ENCODE measurements around the gene HPX. TPM values are rescaled to one million over a fixed set of nuclear protein-coding genes. Genes with fewer than 3 reads are reported as not detected.
A peak's percentile ranks its signal among the peaks of the same experiment; 100 is the strongest.

Gene HPX
- polyA plus RNA-seq, 3 donors = 0.40 TPM; not detected in 2

DNA sequence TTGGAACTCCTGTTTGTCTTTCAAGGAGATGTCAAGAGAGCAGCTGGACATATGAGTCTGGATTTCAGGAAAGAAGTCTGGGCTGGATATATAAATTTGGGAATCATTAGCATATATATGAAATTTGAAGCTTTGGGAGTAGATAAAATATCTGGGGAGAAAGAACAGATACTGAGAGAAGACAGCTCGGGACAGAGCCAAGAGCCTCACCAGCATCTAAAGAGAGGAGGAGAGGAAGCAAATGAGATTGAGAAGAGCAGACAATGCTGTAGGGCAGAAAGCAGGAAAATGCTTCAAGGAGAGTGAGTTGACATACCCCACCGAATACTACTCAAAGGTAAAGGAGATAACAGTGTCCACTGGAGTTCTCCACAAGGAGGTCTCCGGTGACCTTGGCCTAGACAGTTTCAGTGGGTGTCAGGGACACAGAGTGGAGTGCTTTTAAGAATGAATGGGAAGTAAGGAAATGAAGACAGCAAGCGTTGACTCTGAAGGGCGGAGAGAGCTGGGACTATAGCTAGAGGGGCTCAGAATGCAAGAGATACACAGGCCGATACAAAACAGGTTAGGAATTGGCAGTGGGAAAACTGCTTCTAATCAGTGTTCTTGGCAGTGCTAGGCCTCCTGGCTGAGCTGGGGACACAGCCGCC lies 22.8 kb downstream of the HPX start:
- intact Hi-C loops (cut with micrococcal nuclease) = no loop called here
- TF ChIP-seq, protein P1, sequence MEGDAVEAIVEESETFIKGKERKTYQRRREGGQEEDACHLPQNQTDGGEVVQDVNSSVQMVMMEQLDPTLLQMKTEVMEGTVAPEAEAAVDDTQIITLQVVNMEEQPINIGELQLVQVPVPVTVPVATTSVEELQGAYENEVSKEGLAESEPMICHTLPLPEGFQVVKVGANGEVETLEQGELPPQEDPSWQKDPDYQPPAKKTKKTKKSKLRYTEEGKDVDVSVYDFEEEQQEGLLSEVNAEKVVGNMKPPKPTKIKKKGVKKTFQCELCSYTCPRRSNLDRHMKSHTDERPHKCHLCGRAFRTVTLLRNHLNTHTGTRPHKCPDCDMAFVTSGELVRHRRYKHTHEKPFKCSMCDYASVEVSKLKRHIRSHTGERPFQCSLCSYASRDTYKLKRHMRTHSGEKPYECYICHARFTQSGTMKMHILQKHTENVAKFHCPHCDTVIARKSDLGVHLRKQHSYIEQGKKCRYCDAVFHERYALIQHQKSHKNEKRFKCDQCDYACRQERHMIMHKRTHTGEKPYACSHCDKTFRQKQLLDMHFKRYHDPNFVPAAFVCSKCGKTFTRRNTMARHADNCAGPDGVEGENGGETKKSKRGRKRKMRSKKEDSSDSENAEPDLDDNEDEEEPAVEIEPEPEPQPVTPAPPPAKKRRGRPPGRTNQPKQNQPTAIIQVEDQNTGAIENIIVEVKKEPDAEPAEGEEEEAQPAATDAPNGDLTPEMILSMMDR (IDR thresholded peaks at IDR 0.05) = no peak
- peaks cover 24 to 36% (median 34%) of the 10 kb centered on the region in 3 donors for H3K27me3 Mint-ChIP-seq (ENCODE audit: low read depth in 3 of 3)
- peaks cover 0 to 5% of the 10 kb centered on the region in 2 donors for H3K36me3 Mint-ChIP-seq
- 57% methylated on average over 6 of the region's 7 CpGs for WGBS (ENCODE audit: insufficient coverage)
- H3K4me2 ChIP-seq (replicated peaks; ENCODE audit: extremely low read depth, low read length, poor library complexity, severe bottlenecking) = peak overlapping the region; percentile 90
- no peaks in the 10 kb centered on the region for H4K20me1 ChIP-seq (ENCODE audit: insufficient read depth, low read length)
- peak overlapping the region in 1 of 3 experiments; percentile 89 for H3K4me3 ChIP-seq (replicated peaks in 1 of 3; ENCODE audit: low read depth in 2 of 3, low read length in 3 of 3)
- H3K79me2 ChIP-seq (ENCODE audit: insufficient read depth, low read length) = no peaks in the 10 kb centered on the region
- no peaks in the 10 kb centered on the region for H3K36me3 ChIP-seq (replicated peaks in 1 of 2; ENCODE audit: control insufficient read depth in 1 of 2, insufficient read depth in 2 of 2, low read length in 2 of 2)
- peaks cover 33 to 44% of the 10 kb centered on the region in 2 donors for H3K27me3 ChIP-seq (ENCODE audit: control insufficient read depth in 2 of 2, insufficient read depth in 2 of 2, low read length in 2 of 2)
- no peak overlapping the region for H3K27ac ChIP-seq (ENCODE audit: low read depth in 1 of 2, low read length in 2 of 2)
- peaks cover 5% of the 10 kb centered on the region for H3K4me1 Mint-ChIP-seq
- no peak overlapping the region for H3K9ac ChIP-seq (ENCODE audit: insufficient read depth, low read length, poor library complexity, severe bottlenecking)
- no peak for DNase-seq
- H3K4me3 Mint-ChIP-seq = no peak overlapping the region
- no peaks in the 10 kb centered on the region for H3K9me3 ChIP-seq (replicated peaks in 1 of 2; ENCODE audit: control insufficient read depth in 1 of 2, insufficient read depth in 1 of 2, low read length in 2 of 2)
- H3K9me3 Mint-ChIP-seq = peaks cover 0 to 4% (median 0%) of the 10 kb centered on the region in 7 donors
- peaks cover 26 to 36% of the 10 kb centered on the region in 2 donors for H3K4me1 ChIP-seq (ENCODE audit: control insufficient read depth in 1 of 2, insufficient read depth in 2 of 2, low read length in 2 of 2)
- H2AFZ ChIP-seq (ENCODE audit: insufficient read depth, low read depth, low read length, poor library complexity, severe bottlenecking) = peak overlapping the region; percentile 94
- H3K27ac Mint-ChIP-seq = no peak overlapping the region

DNA sequence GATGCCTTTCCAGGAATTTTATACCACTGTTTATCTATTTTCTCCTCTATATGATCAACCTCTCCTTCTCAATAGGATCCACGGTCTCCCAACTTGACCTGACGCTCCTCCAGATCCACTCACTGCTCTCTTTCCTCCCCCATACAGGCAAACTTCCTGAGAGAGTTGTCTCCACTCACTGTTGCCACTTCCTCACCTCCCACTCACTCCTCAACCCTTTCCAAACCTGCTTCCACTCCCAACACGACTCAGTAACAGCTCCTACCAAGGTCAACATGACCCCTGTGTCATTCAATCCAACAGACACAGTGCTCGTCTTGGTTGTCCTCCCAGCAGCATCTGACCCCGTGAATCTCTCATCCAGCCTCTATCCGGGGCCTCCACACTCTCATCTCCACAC lies 25.0 kb downstream of the HPX start:
- no peak for DNase-seq
- Mint-ChIP-seq H3K9me3 (peaks cover 0 to under 1% (median 0%) of the 10 kb centered on the region in 7 donors), H3K4me3 (no peak overlapping the region), H3K27me3 (ENCODE audit: low read depth in 3 of 3) (peaks cover 12 to 17% (median 14%) of the 10 kb centered on the region in 3 donors), H3K4me1 (peaks cover 5% of the 10 kb centered on the region), H3K27ac (no peak overlapping the region), H3K36me3 (peaks cover 0 to 3% of the 10 kb centered on the region in 2 donors)
- H4K20me1 ChIP-seq (ENCODE audit: insufficient read depth, low read length) = no peaks in the 10 kb centered on the region
- H3K9me3 ChIP-seq (replicated peaks in 1 of 2; ENCODE audit: control insufficient read depth in 1 of 2, insufficient read depth in 1 of 2, low read length in 2 of 2) = no peaks in the 10 kb centered on the region
- peaks cover 21 to 29% of the 10 kb centered on the region in 2 donors for H3K27me3 ChIP-seq (ENCODE audit: control insufficient read depth in 2 of 2, insufficient read depth in 2 of 2, low read length in 2 of 2)
- H3K79me2 ChIP-seq (ENCODE audit: insufficient read depth, low read length) = no peaks in the 10 kb centered on the region
- H3K36me3 ChIP-seq (replicated peaks in 1 of 2; ENCODE audit: control insufficient read depth in 1 of 2, insufficient read depth in 2 of 2, low read length in 2 of 2) = no peaks in the 10 kb centered on the region
- H3K4me2 ChIP-seq (replicated peaks; ENCODE audit: extremely low read depth, low read length, poor library complexity, severe bottlenecking) = no peak overlapping the region
- WGBS (ENCODE audit: insufficient coverage) = 91% methylated on average over 6 of the region's 6 CpGs
- peak overlapping the region in 1 of 2 donors; percentile 50 for H3K27ac ChIP-seq (ENCODE audit: low read depth in 1 of 2, low read length in 2 of 2)
- peaks cover 26 to 36% of the 10 kb centered on the region in 2 donors for H3K4me1 ChIP-seq (ENCODE audit: control insufficient read depth in 1 of 2, insufficient read depth in 2 of 2, low read length in 2 of 2)
- intact Hi-C loops (cut with micrococcal nuclease) = no loop called here
- no peak overlapping the region for H2AFZ ChIP-seq (ENCODE audit: insufficient read depth, low read depth, low read length, poor library complexity, severe bottlenecking)
- no peak overlapping the region for H3K9ac ChIP-seq (ENCODE audit: insufficient read depth, low read length, poor library complexity, severe bottlenecking)
- TF ChIP-seq, protein P1 (IDR thresholded peaks at IDR 0.05) = no peak
- no peak overlapping the region for H3K4me3 ChIP-seq (replicated peaks in 1 of 3; ENCODE audit: low read depth in 2 of 3, low read length in 3 of 3)

Measured in CD14-positive monocyte (primary cell).